Effector CD8-positive, alpha-beta T cell (primary cell): ENCODE results near the gene TMEM163.

Source experiments
- DNase-seq: peaks from one replicate; lab custom pipeline; 2025; lab: John Stamatoyannopoulos, UW

The TMEM163 gene

DNA sequence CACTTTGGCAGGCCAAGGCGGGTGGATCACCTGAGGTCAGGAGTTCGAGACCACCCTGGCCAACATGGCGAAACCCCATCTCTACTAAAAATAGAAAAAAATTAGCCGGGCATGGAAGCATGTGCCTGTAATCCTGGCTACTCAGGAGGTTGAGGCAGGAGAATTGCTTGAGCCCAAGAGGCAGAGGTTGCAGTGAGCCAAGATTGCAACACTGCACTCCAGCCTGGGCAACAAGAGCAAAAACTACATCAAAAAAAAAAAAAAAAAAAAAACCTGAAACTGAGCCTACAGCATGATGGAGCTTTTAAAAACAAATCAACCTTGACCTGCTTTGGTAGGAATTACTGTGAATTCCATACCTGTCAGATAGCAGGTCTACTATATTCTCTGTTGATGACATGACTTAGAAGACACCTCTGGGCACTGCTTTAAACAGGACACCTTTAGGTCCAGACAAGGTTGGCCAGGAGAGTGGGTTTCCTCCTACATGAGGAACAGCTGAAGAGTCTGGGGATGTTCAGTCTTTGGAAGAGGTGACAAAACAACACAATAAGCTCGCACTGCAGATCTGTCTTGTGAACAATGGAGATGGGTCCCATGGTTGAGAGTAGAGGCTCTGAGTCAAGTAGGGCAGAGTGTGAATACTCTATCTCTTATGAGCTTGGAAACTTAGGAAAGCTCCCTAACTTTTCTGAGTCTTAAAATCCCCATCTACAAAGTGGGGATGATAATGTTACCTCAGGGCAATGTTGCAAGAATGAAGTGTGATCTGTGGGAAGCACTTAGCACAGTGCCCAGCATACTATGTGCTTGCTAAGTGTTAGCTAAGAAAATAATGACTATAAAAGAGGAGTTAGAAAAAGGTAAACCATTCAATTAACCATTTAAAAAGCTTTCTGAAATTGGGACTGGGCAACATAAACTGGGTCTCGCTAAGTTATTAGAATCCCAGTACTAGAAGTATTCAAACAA lies 25.2 kb downstream of the TMEM163 start:
- DNase-seq = no peak

DNA sequence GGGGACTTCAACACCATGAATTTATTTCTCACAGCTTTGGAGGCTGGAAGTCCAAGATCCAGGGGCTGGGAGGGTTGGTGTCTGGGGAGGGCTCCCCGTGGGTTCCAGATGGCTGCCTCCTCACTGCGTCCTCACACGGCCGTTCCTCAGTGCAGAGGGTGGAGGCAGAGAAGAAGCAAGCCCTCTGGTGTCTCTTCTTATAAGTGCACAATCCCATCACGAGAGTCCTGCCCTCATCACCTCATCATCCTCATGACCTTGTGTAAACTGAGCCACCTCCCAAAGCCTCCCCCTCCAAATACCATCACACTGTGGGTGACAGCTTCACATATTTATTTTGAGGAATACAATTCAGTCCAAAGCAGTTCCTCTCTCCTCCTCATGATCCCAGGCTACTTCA lies 26.3 kb downstream of the TMEM163 start:
- DNase-seq = no peak

DNA sequence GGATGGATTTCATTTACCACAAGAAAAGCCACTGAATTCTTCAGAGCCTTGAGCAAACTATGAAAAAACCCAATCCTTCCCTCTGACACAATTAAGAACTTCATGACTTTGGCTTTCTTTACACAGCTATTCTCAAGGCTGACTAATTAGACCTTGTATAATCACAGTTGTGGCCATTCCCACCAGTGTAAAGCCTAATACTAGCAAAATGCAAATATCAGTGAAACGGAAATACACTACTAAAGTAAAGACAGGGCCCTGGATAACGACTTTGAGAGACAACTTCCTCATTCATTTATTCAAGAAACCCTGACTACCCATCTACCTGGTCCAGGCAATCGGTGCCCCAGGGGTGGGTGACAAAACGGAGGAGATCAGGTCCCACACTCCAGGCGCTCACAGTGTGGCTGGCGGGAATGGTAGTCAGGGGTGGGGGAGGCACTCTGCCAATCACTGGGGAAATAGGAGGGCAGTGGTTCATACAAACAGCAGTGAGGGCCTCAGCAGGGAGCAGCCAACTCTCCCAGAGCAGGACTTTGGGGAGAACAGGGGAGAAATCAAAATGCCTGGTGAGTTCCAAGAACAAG lies 28.1 kb downstream of the TMEM163 start:
- no peak for DNase-seq

DNA sequence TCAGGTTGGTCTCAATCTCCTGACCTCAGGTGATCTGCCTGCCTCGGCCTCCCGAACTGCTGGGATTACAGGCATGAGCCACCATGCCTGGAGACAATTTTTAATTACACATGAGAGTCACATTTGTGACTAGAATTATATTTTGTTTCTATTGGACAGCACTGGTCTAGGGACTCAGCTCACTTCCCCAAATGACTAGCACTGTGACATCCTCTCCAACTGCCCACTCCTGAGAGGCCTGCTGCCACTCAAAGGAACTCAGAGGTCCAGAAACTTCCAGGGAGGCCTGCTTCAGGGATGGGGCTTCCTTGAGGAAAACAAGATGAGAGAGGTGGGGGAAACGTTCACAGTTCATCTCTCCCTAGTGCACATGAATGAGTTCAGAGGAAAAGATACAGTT lies 29.5 kb downstream of the TMEM163 start:
- no peak for DNase-seq

DNA sequence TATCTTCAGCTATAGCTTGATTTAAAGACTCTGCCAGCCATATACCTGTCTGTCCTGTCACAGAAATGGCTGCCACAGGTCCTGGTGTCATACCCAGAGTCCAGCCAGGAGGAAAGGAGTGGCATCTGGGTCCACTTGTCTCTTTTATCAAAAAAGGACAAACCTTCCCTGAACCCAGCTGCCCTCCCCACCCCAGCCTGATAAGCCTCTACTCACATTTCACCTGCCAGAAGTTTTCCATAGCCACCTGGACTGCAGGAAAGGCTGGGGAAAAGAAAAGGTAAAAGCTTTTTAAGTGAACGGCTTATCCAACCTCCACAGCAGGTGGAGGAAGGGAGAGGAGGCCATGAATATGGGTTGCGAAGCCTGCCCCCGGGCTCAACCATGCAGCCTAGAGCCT lies 32.8 kb downstream of the TMEM163 start:
- no peak for DNase-seq

DNA sequence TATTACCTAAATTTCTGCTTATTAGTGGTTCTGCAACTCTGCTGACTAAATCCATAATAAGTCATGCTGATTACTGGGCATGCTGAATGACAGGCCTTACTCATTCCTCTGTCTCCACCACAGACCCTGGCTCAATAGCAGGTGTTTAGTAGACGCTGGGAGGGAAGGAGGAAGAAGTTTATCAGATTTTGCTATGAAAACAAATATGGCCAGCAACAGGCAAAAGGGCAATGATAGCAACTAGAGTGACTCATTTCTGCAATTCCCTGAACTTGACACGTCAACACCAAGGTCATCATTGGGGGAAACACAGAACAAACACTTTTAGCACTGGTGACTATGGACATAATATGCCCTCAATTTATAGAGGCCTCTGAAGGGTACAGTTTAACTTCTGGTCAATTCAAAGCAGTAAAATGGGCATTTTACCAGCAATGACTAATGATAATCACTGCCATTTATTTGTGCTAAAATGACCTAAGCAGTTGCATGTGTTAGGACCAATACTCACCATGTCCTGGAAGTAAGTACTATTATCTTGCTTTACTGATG lies 35.2 kb downstream of the TMEM163 start:
- no peak for DNase-seq

DNA sequence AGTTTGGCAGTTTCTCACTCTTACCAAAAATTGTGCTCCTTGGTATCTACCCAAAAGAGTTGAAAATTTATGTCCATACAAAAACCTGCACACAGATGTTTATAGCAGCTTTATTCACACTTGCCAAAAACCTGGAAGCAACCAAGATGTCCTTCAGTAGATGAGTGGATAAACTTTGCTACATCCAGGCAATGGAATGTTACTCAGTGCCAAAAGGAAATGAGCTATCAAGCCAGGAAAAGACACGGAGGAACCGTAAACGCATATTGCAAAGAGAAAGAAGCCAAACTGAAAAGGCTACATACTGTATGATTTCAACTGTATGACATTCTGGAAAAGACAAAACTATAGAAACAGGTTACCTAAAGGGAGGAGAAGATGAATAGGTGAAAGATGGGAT lies 36.1 kb downstream of the TMEM163 start:
- no peak for DNase-seq

DNA sequence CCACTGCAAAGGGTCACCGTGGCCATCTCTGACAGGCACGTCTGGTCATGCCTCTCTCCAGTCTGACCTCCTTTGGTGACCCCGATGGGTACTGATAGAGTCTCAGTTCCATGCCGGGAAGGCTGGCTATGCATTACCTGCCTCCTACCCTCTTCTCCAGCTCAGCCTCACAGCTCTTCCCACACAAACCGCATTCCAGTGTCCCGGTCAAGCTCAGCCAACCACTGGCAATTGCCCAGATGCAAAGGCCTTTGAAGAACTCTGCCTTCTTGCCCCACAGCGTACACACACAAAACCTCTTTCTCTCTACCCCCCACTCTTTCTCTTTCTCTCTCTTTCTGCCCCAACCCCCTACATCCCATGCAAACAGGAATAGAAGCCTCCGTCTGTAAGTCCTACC lies 37.6 kb downstream of the TMEM163 start:
- no peak for DNase-seq

DNA sequence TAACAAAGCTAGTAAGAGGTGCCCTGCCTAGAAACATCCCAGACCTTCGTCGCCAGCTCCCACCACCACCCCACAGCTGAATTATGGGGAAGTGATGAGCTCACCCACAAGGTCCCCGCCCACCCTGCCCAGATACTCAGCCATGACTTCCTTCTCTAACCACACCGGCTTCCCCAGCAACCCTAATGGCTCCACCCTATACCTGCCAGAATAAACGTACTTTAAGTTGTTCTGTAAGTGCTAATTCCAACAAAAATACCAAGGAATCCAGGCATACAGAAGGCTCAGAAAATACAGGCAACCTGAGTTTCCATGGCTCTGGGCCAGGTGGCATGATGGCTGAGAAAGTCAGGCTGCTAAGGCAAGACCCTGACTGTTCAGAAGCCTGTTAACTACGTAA lies 39.1 kb downstream of the TMEM163 start:
- DNase-seq = peak; percentile 10

DNA sequence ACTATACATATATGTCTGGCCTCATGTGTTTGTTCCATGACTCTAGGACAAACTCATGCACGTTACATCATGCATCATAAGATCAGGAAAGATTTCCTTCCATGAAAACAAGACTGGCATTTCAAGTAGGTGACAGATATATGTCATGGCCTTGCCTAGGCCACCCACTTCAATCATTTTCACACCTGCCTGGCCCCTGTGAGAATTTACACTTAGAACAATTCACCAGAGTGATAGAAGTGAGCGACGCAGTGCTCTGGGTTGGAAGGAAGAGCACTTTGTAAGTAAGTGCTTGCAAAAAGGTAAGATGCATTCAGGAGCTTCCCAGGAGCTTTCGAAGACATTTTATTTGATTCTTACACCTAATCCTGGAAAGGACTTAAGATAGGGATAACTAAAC lies 39.5 kb downstream of the TMEM163 start:
- DNase-seq = no peak

DNA sequence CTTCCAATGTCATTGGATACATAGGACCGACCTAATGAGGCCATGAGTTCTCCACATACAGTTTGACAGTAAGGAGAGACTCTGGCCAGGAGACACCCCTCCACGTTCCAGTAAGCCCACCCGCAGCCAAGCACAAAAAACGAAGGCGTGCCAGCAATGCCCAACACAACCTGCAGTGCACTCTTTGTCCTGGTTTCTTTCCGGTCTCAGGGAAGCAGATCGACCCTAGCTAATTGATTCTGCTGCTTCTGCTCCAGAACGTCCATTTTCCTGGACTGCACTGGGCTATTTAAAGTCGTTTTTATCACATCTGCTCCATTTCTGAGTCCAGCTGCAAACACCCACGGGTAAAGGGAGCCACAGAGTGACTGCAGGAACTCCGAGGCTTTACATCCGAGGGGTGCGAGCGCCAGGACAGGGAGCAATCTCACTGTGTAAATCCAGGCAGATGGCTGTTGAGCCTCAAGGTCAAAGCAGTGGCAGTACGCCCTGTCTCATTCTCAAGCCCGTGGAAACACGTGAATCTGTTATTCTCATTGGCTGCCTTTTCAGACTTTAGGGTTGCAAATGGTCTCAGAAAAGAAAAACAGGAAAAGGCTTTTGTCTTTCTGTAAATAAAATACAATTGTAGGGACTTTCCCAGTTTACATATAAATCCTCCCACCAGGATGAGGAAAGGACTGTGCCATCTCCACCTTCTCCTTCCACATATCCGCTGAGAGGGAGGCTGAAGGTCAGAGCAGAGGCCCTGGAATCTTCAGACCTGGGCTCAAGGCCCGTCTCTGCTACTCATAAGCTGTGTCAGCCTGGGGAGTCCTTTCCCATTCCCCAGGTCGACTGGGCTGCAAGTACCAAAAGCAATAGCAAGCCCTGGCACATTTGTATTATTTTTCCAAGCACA lies 40.7 kb downstream of the TMEM163 start:
- DNase-seq = no peak

DNA sequence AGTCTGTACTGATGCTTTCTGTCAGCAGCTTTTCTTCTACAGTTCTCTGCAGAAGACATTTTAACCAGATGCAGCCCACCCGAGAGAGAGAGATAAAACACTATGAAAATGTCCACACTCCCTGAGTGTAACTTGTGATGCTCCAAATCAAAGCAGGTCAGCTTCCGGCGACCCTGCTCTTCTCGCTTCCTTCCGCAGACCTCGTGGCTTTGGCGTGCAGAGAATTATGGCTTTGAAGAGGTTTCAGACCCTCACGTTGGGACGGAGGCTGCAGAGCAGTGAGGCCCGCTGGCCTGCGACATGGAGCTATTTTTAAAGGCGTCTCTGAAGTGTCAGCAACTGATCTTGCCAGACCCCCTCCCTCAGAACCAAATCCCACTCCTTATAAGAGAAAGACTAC lies 41.8 kb downstream of the TMEM163 start:
- no peak for DNase-seq

DNA sequence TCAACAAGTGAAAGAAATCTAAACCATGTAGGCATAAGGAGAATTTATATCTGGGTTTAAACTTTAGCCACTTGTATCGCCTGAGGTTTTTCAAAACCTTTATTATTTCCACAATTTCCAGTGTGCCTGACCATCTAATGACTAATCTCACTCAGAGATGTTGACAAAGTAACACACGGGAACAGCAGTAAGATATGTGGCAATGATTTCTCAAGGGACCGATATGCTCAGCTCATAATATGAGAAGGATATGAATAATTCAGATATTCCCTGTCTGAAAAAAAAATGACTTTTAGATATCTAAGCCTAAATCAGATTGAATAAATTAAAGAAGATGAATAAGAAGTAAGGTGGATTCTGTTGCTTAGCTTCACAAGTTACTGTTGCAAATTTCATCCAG lies 43.5 kb downstream of the TMEM163 start:
- DNase-seq = no peak

DNA sequence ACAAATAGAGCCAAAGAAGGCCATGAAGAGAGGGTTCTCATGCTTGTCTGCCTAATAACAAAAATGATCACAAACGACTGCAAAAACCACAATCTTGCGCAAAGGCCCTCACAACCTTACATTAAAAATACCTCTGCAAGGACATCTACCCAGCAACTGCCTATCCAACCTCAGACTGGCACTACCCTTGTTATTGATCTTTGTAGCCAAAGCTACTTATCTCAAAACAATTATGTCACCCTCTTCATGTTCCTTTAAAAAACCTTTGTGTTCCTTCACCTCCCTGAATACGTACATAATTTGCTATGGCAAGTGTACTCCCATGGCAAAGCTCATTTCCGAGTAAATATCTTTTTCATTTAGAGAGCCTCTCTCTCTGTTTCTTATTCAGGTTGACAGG lies 44.1 kb downstream of the TMEM163 start:
- no peak for DNase-seq

DNA sequence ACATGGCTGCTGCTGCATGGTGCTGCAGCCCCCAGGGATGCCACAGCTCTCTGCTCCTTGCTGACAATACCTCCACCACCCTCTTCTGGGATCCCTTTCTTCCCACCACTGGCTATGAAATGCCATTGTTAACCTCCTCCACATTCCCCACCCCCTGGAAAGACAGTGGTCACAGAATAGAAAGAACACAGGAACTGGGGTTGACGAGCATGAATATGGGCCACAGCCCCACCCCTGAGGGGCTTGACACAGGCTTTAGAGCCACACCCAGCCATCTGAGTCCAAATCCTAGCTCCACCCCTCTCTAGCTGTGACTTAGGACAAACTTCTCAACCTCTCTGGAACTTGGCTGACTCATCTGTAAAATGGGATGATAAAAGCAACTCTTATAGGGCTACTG lies 47.3 kb downstream of the TMEM163 start:
- no peak for DNase-seq

DNA sequence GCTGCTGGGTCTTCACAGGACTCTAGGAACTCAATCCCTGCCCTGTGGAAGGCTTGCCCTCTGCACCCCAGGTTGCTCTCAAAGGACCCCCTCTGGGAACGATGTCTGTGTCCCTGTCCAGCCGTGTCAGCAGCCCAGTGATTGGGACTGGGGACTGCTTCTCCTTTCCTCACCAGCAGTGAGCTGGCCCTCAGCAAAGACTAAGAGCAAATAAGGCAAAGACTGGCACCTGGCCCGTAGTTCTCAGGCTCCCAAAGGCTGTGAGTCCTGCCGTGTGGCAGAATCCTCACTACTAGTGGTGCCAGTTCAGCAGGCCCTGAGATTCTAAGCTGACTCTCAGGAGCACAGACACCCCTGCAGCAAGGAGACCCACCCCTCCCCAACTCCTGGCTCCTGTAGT lies 47.8 kb downstream of the TMEM163 start:
- no peak for DNase-seq

DNA sequence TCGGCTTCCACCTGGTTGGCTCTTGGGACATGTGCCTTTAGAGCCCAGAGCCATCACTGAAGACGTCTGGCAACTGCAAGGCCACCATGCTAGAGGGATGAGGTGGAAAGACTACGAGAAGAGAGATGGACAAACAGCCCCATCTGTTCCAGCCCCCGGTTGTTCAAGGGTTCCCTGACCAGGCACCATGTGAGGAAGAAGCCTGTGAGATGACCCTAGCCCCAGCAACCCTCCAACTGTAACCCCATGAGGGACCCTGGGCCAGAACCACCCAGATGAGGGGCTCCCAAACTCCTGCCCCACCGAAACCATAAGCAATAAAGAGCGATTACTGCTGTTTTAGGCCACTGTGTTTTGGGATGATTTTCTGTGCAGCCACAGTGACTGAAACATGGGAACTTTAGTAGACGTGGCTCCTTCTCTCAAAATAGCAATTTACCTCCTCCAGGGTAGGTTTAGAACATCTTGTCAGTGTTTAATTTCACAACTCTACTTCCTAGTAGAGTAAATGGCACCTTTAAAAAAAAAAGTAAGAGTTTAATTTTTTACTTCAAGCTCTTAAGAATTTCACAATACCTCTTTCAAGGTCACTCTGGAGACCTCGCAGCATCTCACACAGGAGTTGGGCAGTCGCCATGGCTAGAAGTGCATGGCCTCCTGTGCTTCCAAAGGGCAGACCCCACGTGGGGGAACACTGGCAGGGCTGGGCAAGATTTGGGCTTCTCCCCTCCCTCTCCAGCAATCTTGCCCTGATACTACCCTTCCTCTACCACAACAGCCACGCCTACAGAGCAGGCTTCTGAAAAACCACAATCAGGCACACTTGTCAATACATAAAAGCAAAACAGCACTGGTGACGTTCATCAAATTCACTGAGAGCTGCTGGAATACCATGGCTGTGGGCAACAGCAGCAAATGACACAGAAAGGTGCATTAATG lies 48.8 kb downstream of the TMEM163 start:
- DNase-seq = peak; percentile 37

DNA sequence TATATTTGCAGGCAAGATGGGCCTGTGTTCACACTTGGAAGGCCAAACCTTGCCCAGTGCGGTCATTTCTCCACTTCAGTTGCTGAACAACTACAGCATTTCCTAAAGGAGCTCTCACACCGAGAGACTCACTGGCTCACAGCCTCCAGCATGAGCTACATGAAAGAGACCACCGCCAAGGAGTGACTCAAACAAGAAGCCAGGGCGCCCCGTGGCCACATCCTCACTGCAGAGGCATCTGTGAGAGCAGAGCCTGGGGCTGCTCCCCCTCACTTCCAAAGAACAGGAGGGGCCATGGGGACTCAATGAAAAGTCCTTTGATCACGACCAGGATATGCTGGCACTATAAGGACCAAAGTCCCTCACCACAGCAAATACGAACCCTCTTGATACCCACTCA lies 50.0 kb downstream of the TMEM163 start:
- DNase-seq = peak; percentile 41

DNA sequence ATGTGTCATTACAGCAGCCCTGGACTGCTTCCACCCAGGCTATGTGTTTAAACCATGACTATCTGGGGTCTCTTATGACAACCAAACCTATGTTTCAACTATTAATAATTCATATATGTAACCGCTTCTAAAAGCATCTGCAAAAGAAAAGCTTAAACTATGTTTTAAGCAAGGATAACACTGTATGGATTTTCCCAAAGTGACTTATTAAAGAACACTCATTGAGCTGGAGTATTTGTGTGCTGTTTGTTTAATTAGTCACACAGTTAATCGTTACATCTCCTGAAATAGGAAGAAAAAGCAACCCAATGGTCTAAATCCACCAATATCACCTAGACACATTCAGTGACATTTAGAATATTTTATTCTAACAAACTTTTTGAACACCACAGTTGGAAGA lies 51.3 kb downstream of the TMEM163 start:
- no peak for DNase-seq

DNA sequence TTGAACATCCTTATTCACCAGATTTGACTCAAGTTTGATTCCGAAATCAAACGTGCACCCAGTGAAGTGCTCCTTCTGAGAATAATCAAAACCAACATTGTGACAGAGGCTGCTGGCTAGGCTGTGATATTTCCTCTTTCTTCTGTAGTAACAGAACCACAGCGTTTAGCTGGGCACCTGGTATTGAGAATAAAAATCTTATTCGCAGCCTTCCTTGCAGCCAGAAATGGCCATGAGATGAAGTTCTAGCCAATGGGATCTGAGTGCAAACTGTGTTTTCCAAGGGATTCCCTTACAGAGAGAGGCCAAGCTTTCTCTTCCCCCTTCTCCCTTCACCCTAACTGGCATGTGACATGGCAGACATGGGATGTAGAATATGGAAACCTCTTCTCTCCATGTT lies 51.7 kb downstream of the TMEM163 start:
- DNase-seq = no peak
